Mucosa of rectum (tissue), 2 donors: Measurements from ENCODE around the gene CIAO2A.
"Not testable (repeated sequence)": the region's sequence is repeated elsewhere in the genome, so short reads cannot be mapped to it uniquely, and the experiment has no call there.

Source experiments
- H3K27ac ChIP-seq, 2 donors: one replicate each; pipeline ENCODE4 v1.7.0; 2013; ENCODE audit warnings: inconsistent platforms in 2 of 2, low read depth in 2 of 2, low read length in 2 of 2
- H3K27me3 ChIP-seq, 2 donors: one replicate each; pipeline ENCODE4 v1.7.0; 2013; ENCODE audit warnings: low read length in 2 of 2; ENCODE audit not compliant: control insufficient read depth in 2 of 2, insufficient read depth in 2 of 2
- H3K36me3 ChIP-seq, 2 donors: one replicate each; pipeline ENCODE4 v1.7.0; 2013; ENCODE audit warnings: low read length in 2 of 2; ENCODE audit not compliant: control insufficient read depth in 2 of 2, insufficient read depth in 2 of 2
- H3K4me1 ChIP-seq, 2 donors: one replicate each; pipeline ENCODE4 v1.7.0; 2013; ENCODE audit warnings: low read length in 2 of 2, mild to moderate bottlenecking in 1 of 2; ENCODE audit not compliant: control insufficient read depth in 2 of 2, insufficient read depth in 2 of 2
- H3K4me3 ChIP-seq, 2 donors: one replicate each; pipeline ENCODE4 v1.7.0; 2013; ENCODE audit warnings: low read length in 2 of 2
- H3K9ac ChIP-seq, 2 donors: one replicate each; pipeline ENCODE4 v1.7.0; 2013; ENCODE audit warnings: low read length in 2 of 2, low read depth in 1 of 2, mild to moderate bottlenecking in 1 of 2
- H3K9me3 ChIP-seq, 2 donors: one replicate each; pipeline ENCODE4 v1.7.0; 2013; ENCODE audit warnings: low read length in 2 of 2; ENCODE audit not compliant: control insufficient read depth in 2 of 2
- donor health status: healthy.
- donor health status: Normal muscosa, but diverticular disease.

Gene CIAO2A

GRCh38 chr15:64053674-64054073, 40.0 kb downstream of the CIAO2A start:
- not testable (repeated sequence) for H3K4me1 ChIP-seq, H3K27me3 ChIP-seq, H3K27ac ChIP-seq, H3K4me3 ChIP-seq, H3K9me3 ChIP-seq, H3K36me3 ChIP-seq, H3K9ac ChIP-seq

GRCh38 chr15:64052925-64053491, 40.6 kb downstream of the CIAO2A start:
- no peak overlapping the region for H3K9ac ChIP-seq
- H3K27ac ChIP-seq, result no peak overlapping the region
- no peaks in the 10 kb centered on the region for H3K27me3 ChIP-seq
- H3K4me1 ChIP-seq, result peaks cover 7 to 8% of the 10 kb centered on the region in 2 donors
- no peaks in the 10 kb centered on the region for H3K9me3 ChIP-seq
- no peak overlapping the region for H3K4me3 ChIP-seq
- H3K36me3 ChIP-seq, result no peaks in the 10 kb centered on the region

GRCh38 chr15:64051407-64052259, 42.0 kb downstream of the CIAO2A start:
- Histone ChIP-seq H3K27me3 (no peaks in the 10 kb centered on the region), H3K36me3 (no peaks in the 10 kb centered on the region), H3K9ac (no peak overlapping the region), H3K9me3 (no peaks in the 10 kb centered on the region), H3K27ac (no peak overlapping the region), H3K4me1 (peaks cover 10 to 11% of the 10 kb centered on the region in 2 donors), H3K4me3 (no peak overlapping the region)

- Histone ChIP-seq H3K27ac (no peak overlapping the region), H3K4me3 (no peak overlapping the region), H3K4me1 (peaks cover 11 to 14% of the 10 kb centered on the region in 2 donors), H3K9me3 (no peaks in the 10 kb centered on the region), H3K36me3 (no peaks in the 10 kb centered on the region), H3K9ac (no peak overlapping the region), H3K27me3 (no peaks in the 10 kb centered on the region)
Measured at GRCh38 chr15:64051093-64051402, 42.6 kb downstream of the CIAO2A start.

GRCh38 chr15:64050281-64051092, 43.2 kb downstream of the CIAO2A start:
- Histone ChIP-seq H3K9ac (no peak overlapping the region), H3K36me3 (no peaks in the 10 kb centered on the region), H3K27me3 (no peaks in the 10 kb centered on the region), H3K4me3 (no peak overlapping the region), H3K9me3 (no peaks in the 10 kb centered on the region), H3K27ac (no peak overlapping the region), H3K4me1 (peaks cover 15 to 17% of the 10 kb centered on the region in 2 donors)

GRCh38 chr15:64048781-64049460, 44.7 kb downstream of the CIAO2A start:
- Histone ChIP-seq H3K9ac (no peak overlapping the region), H3K27ac (no peak overlapping the region), H3K36me3 (no peaks in the 10 kb centered on the region), H3K9me3 (no peaks in the 10 kb centered on the region), H3K4me3 (no peak overlapping the region), H3K27me3 (no peaks in the 10 kb centered on the region), H3K4me1 (peaks cover 25 to 28% of the 10 kb centered on the region in 2 donors)

GRCh38 chr15:64046421-64047153, 47.1 kb downstream of the CIAO2A start, which contains the start of gene DAPK2:
Gene DAPK2 (minus strand): TSS chr15:64046485. CDS start chr15:64040261, 6,224 bp downstream.
- Histone ChIP-seq H3K27me3 (no peaks in the 10 kb centered on the region), H3K4me3 (peak within 1 kb of the TSS; percentile 71 to 81), H3K9me3 (no peaks in the 10 kb centered on the region), H3K4me1 (peaks cover 25 to 28% of the 10 kb centered on the region in 2 donors), H3K9ac (peak within 1 kb of the TSS; percentile 68 to 77), H3K27ac (peak within 1 kb of the TSS; percentile 45 to 69), H3K36me3 (no peaks in the 10 kb centered on the region)

- Histone ChIP-seq H3K27me3 (no peaks in the 10 kb centered on the region), H3K27ac (peak overlapping the region; percentile 45 to 69), H3K9ac (peak overlapping the region; percentile 56 to 76)
Measured at GRCh38 chr15:64045774-64046420, 47.7 kb downstream of the CIAO2A start.

GRCh38 chr15:64045101-64045435, 48.6 kb downstream of the CIAO2A start:
- peaks cover 0 to 1% of the 10 kb centered on the region in 2 donors for H3K36me3 ChIP-seq
- no peaks in the 10 kb centered on the region for H3K27me3 ChIP-seq
- H3K4me1 ChIP-seq, result peaks cover 18 to 22% of the 10 kb centered on the region in 2 donors
- H3K27ac ChIP-seq, result peak overlapping the region in 1 of 2 donors; percentile 69
- peak overlapping the region in 1 of 2 donors; percentile 76 for H3K9ac ChIP-seq
- no peaks in the 10 kb centered on the region for H3K9me3 ChIP-seq
- peak overlapping the region; percentile 71 to 81 for H3K4me3 ChIP-seq

More at GRCh38 chr15:64045774-64046420, 47.7 kb downstream of the CIAO2A start:
- H3K9me3 ChIP-seq, result no peaks in the 10 kb centered on the region
- no peaks in the 10 kb centered on the region for H3K36me3 ChIP-seq
- peaks cover 25 to 28% of the 10 kb centered on the region in 2 donors for H3K4me1 ChIP-seq
- peak overlapping the region; percentile 71 to 81 for H3K4me3 ChIP-seq
